Erythroblast (primary cell): Measurements from ENCODE around the gene PTPRD.

ENCODE experiments used
- GATA1 ChIP-seq: IDR thresholded peaks from 2 replicates; pipeline ENCODE4 v1.6.1; 2011; ENCODE audit warnings: low read depth, mild to moderate bottlenecking, control low read depth, low read length, moderate library complexity
- POLR2A ChIP-seq: IDR thresholded peaks from 2 replicates; pipeline ENCODE4 v1.6.1; 2011; ENCODE audit warnings: mild to moderate bottlenecking, low read length

GRCh38 chr9:10135553-10135952, 477.2 kb downstream of the PTPRD start:
- no peak for TF ChIP-seq POLR2A
- no peak for TF ChIP-seq GATA1
